Eye (tissue), 1 donor: Measurements from ENCODE around the gene GMFB.

Source experiments
- DNase-seq: peaks from one replicate; pipeline ENCODE4 v3.0.0-alpha.2; 2015

GMFB gene

GRCh38 chr14:54425068-54425467, 63.7 kb downstream of the GMFB start:
- DNase-seq, result no peak
